ENCODE data around the gene ZNF616.

GRCh38 chr19:52148256-52148655 lies 8.5 kb upstream of the ZNF616 start:
- TF ChIP-seq POLR2A (IDR thresholded peaks at IDR 0.05) (no peak), CTCF (IDR thresholded peaks at IDR 0.05) (no peak)
